Nephron progenitor cell (in vitro differentiated cells): ENCODE measurements around the gene HSD3B1.
A peak's percentile ranks its signal among the peaks of the same experiment; 100 is the strongest.
"Not testable (repeated sequence)": the region's sequence is repeated elsewhere in the genome, so short reads cannot be mapped to it uniquely, and the experiment has no call there.

Source experiments
- DNase-seq: peaks from one replicate; pipeline ENCODE4 v3.0.0; 2021
- H3K27ac Mint-ChIP-seq: 2 replicates; pipeline ENCODE4 v1.8.0; 2021; ENCODE audit warnings: mild to moderate bottlenecking, moderate library complexity, mixed read lengths
- H3K27me3 Mint-ChIP-seq: 2 replicates; pipeline ENCODE4 v1.8.0; 2021; ENCODE audit warnings: mild to moderate bottlenecking, low read depth, mixed read lengths; ENCODE audit not compliant: poor library complexity
- H3K36me3 Mint-ChIP-seq: 2 replicates; pipeline ENCODE4 v1.8.0; 2021; ENCODE audit warnings: low read depth, mixed read lengths
- H3K4me1 Mint-ChIP-seq: 2 replicates; pipeline ENCODE4 v1.8.0; 2021; ENCODE audit warnings: mixed read lengths
- H3K4me3 Mint-ChIP-seq: 2 replicates; pipeline ENCODE4 v1.8.0; 2021; ENCODE audit warnings: mild to moderate bottlenecking, moderate library complexity, mixed read lengths
- H3K9me3 Mint-ChIP-seq: 2 replicates; pipeline ENCODE4 v1.8.0; 2021; ENCODE audit warnings: mild to moderate bottlenecking, moderate library complexity, mixed read lengths
- TF ChIP-seq, protein P1 (sequence below): fragments of 200-600 bp; sonication (generic); IDR thresholded peaks from 2 replicates; pipeline ENCODE4 v1.5.0; 2021; ENCODE audit warnings: antibody characterized with exemption

The HSD3B1 gene

DNA sequence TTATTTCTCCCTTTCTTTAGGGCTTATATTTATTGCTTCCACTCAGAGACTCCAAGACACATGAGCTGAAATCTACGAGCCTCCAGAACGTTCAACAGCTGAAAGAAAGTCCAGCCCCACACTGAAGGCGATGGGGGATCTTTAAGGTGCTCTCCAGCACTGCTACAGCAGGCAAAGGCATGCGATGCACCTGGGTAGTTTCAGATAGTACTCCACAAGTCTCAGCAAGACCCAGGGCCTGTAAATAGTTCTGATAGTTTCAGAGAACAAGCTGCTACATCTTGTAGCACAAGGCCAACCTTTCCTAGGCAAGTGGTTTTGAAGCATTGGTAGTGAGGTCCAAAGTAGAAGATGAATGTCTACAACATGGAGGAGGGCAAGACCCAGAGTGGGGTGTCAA, 2.2 kb upstream of the HSD3B1 start:
- Mint-ChIP-seq H3K36me3 (no peaks in the 10 kb centered on the region), H3K27me3 (peaks cover 16% of the 10 kb centered on the region), H3K4me3 (no peak overlapping the region), H3K9me3 (peaks cover 19% of the 10 kb centered on the region), H3K27ac (no peak overlapping the region), H3K4me1 (no peaks in the 10 kb centered on the region)
- DNase-seq, result no peak
- TF ChIP-seq, protein P1, sequence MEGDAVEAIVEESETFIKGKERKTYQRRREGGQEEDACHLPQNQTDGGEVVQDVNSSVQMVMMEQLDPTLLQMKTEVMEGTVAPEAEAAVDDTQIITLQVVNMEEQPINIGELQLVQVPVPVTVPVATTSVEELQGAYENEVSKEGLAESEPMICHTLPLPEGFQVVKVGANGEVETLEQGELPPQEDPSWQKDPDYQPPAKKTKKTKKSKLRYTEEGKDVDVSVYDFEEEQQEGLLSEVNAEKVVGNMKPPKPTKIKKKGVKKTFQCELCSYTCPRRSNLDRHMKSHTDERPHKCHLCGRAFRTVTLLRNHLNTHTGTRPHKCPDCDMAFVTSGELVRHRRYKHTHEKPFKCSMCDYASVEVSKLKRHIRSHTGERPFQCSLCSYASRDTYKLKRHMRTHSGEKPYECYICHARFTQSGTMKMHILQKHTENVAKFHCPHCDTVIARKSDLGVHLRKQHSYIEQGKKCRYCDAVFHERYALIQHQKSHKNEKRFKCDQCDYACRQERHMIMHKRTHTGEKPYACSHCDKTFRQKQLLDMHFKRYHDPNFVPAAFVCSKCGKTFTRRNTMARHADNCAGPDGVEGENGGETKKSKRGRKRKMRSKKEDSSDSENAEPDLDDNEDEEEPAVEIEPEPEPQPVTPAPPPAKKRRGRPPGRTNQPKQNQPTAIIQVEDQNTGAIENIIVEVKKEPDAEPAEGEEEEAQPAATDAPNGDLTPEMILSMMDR, result no peak

DNA sequence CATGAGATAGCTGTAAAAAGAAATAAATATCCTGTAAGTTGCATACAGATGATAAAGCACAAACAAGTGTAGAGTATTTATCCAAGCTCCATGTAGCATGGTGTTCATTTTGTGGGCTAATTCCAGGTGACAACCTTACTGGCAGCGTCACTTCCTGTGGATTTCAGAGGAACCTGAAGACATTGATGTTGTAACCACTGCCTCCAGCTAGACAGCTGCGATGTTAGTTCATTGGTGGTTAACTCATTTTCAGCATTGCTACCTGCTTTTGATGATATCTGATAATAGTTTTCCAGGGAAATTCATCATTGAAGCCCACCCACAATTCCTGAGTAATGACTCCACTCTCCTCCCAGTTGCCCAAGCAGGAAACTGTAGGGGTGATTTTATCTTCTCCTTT, 3.0 kb downstream of the HSD3B1 start:
- TF ChIP-seq, protein P1, result no peak
- Mint-ChIP-seq H3K4me3 (no peak overlapping the region), H3K4me1 (no peaks in the 10 kb centered on the region), H3K36me3 (no peaks in the 10 kb centered on the region), H3K27ac (no peak overlapping the region), H3K9me3 (no peaks in the 10 kb centered on the region), H3K27me3 (peaks cover 25% of the 10 kb centered on the region)
- no peak for DNase-seq

DNA sequence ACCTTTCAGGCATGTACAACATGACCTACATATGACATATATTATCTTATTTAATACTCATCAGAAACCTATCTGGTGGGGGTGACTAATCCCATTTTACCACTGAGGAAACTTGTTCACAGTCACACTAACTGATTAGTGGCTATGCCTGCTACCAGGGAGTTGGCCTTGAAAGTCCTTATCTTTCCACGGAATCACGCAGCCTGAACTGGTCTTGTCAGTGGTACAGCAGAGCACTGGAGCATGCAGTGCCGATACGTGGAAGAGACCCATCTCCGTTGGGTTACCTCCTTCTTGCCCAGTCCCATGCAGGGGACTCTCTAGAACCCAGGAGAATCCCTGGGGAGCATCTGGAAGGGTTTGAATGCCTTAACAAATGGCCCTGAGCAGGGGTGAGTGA, 8.2 kb downstream of the HSD3B1 start:
- H3K9me3 Mint-ChIP-seq, result no peaks in the 10 kb centered on the region
- no peaks in the 10 kb centered on the region for H3K4me1 Mint-ChIP-seq
- H3K4me3 Mint-ChIP-seq, result no peak overlapping the region
- H3K36me3 Mint-ChIP-seq, result no peaks in the 10 kb centered on the region
- no peak overlapping the region for H3K27ac Mint-ChIP-seq
- H3K27me3 Mint-ChIP-seq, result peaks cover 20% of the 10 kb centered on the region
- TF ChIP-seq, protein P1, result no peak
- DNase-seq, result no peak

GRCh38 chr1:119516247-119516646, 9.2 kb downstream of the HSD3B1 start:
- Mint-ChIP-seq H3K9me3 (no peaks in the 10 kb centered on the region), H3K36me3 (no peaks in the 10 kb centered on the region), H3K27ac (no peak overlapping the region), H3K27me3 (peaks cover 20% of the 10 kb centered on the region), H3K4me1 (no peaks in the 10 kb centered on the region), H3K4me3 (no peak overlapping the region)
- TF ChIP-seq, protein P1, result no peak
- no peak for DNase-seq

DNA sequence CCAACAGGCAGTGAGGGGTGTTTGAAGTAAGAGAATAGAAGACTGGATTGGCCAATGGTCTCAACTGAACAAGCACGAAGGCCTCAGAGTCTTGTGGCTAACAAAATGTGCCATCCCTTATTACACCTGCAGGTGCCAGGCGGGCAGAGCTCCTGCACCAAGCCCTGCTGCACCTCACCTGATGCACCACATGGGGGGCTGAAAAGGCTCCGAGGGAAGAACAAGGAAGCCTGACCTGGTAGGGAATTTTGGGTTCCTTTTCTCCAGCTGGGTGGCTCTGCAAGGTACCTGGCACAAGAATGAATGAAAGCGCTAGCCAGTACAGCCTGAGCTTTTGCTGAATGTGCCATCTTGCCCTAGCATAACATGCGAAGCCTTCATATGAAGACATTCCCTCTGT, 9.7 kb downstream of the HSD3B1 start:
- Mint-ChIP-seq H3K4me3 (no peak overlapping the region), H3K36me3 (no peaks in the 10 kb centered on the region), H3K27ac (no peak overlapping the region), H3K27me3 (peaks cover 17% of the 10 kb centered on the region), H3K4me1 (no peaks in the 10 kb centered on the region), H3K9me3 (no peaks in the 10 kb centered on the region)
- TF ChIP-seq, protein P1, result no peak
- no peak for DNase-seq

GRCh38 chr1:119517667-119518066, 10.7 kb downstream of the HSD3B1 start:
- not testable (repeated sequence) for H3K4me3 Mint-ChIP-seq, H3K9me3 Mint-ChIP-seq, H3K4me1 Mint-ChIP-seq, H3K27ac Mint-ChIP-seq, H3K36me3 Mint-ChIP-seq
- DNase-seq, result peak; percentile 4
- peaks cover 21% of the 10 kb centered on the region for H3K27me3 Mint-ChIP-seq
